GM18861 (cell line): ENCODE data around the gene IRAG1.

Experiments used
- ATAC-seq: cut with Tn5 transposase; IDR thresholded peaks from one replicate; pipeline ENCODE4 v1.9.1; 2021; ENCODE audit not compliant: unreplicated experiment

The IRAG1 gene

GRCh38 chr11:10646681-10647355 lies 46.7 kb downstream of the IRAG1 start:
- no peak for ATAC-seq

DNA sequence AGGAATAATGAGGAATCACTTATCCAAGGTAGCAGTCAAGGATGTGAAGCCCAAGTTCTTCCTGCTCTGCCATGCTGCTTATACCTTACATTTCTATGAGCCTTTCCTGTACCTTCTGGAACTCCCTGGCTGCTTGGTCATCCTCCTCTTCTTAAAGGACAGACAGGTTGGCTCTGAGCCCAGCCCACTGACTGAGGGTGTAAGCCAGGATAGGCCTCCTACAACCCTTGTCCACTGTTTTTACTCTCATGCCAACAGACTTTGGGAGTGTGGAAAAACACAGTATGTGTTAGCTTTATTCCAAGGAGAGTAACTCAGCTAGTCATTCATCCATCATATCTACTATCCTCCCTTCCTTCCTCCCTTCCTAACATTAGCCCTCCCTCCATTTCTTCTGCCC lies 47.5 kb downstream of the IRAG1 start:
- no peak for ATAC-seq

GRCh38 chr11:10645212-10645795 lies 48.3 kb downstream of the IRAG1 start:
- no peak for ATAC-seq
